PFSK-1 (cell line): ENCODE measurements around the gene DOCK1.

ENCODE experiments used
- POLR2AphosphoS5 ChIP-seq: IDR thresholded peaks from 2 replicates; pipeline ENCODE4 v1.6.1; 2012; ENCODE audit warnings: low read depth, mild to moderate bottlenecking, control low read depth, low read length, moderate library complexity
- SIN3A ChIP-seq: IDR thresholded peaks from 2 replicates; pipeline ENCODE4 v1.6.1; 2012; ENCODE audit warnings: mild to moderate bottlenecking, low read length, moderate library complexity, borderline replicate concordance; ENCODE audit not compliant: insufficient read depth
- TF ChIP-seq, protein P1 (sequence below), 2 experiments: IDR thresholded peaks; 2 replicates each; pipeline versions ENCODE4 v1.6.1 to v1.8.0; 2011 to 2012; ENCODE audit warnings: low read depth in 2 of 2, low read length in 2 of 2, control low read depth in 1 of 2, inconsistent platforms in 1 of 2, mild to moderate bottlenecking in 1 of 2, moderate library complexity in 1 of 2; ENCODE audit not compliant: insufficient read depth in 1 of 2

DNA sequence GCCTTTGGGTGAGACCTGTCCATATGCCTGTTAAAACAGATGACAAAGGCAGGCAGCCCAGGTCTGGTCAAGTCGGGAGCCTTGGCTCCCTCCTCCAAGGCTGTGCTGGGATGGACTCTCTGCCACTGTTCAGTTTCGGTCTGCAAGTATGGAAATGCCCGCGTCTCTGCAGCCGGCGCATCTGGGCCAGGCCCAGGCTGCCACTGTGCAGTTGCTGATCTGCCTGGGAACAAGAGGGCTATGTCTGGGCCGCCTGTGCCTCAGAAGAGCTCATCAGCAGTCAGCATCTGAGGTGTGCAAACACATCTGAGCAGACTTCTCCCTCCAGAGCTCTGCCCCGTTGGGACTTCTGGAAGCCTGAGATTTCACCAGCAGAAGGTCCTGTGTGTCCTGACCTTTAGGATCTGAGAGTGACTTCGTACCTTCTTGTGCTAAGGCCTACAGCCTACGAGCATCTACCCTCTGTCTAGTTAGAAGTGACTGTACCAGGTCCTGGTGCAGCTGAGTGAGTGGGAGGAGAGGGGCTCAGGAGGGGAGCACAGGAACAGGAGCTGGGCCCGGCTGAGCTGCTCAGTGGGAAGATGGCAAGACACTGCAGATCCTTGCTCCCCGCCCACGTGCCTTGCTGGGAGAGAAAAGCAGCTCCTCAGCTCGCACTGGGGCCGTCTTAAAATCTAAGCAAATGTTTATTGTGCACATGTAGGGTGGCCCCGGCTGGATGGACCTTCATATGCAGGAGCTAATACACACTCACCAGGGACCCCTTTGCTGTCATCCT, 50.9 kb downstream of the DOCK1 start:
- TF ChIP-seq POLR2AphosphoS5 (no peak), SIN3A (no peak)
- TF ChIP-seq, protein P1, sequence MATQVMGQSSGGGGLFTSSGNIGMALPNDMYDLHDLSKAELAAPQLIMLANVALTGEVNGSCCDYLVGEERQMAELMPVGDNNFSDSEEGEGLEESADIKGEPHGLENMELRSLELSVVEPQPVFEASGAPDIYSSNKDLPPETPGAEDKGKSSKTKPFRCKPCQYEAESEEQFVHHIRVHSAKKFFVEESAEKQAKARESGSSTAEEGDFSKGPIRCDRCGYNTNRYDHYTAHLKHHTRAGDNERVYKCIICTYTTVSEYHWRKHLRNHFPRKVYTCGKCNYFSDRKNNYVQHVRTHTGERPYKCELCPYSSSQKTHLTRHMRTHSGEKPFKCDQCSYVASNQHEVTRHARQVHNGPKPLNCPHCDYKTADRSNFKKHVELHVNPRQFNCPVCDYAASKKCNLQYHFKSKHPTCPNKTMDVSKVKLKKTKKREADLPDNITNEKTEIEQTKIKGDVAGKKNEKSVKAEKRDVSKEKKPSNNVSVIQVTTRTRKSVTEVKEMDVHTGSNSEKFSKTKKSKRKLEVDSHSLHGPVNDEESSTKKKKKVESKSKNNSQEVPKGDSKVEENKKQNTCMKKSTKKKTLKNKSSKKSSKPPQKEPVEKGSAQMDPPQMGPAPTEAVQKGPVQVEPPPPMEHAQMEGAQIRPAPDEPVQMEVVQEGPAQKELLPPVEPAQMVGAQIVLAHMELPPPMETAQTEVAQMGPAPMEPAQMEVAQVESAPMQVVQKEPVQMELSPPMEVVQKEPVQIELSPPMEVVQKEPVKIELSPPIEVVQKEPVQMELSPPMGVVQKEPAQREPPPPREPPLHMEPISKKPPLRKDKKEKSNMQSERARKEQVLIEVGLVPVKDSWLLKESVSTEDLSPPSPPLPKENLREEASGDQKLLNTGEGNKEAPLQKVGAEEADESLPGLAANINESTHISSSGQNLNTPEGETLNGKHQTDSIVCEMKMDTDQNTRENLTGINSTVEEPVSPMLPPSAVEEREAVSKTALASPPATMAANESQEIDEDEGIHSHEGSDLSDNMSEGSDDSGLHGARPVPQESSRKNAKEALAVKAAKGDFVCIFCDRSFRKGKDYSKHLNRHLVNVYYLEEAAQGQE (IDR thresholded peaks at IDR 0.05; ENCODE audit: insufficient read depth in 1 of 2, low read depth in 2 of 2, low read length in 2 of 2), result no peak
